CD4-positive, alpha-beta T cell (primary cell): ENCODE data around the gene SERINC4. TPM values are rescaled to one million over a fixed set of nuclear protein-coding genes. Genes with fewer than 3 reads are reported as not detected.

ENCODE experiments used
- ATAC-seq: fragments of 200-7000 bp; cut with Tn5 transposase; one replicate; pipeline ENCODE4 v1.10.0; 2022; ENCODE audit warnings: mild to moderate bottlenecking; ENCODE audit not compliant: poor library complexity
- CTCF ChIA-PET: fragments of 350-600 bp; sonication (Branson Sonifier 250); formaldehyde crosslinking; loops from one replicate; lab custom pipeline; 2021; ENCODE audit warnings: antibody characterized with exemption, inconsistent platforms; lab: Charles Lee
- POLR2A ChIA-PET: fragments of 350-600 bp; sonication (Branson Sonifier 250); formaldehyde crosslinking; loops from one replicate; lab custom pipeline; 2021; ENCODE audit warnings: antibody characterized with exemption, inconsistent platforms; lab: Charles Lee
- DNase-seq, 14 experiments: peaks; one replicate each; pipeline ENCODE4 v3.0.0-alpha.2; 2013 to 2020; ENCODE audit warnings: mixed read lengths in 2 of 14
- H3K27ac ChIP-seq, 2 donors: one replicate each; pipeline versions ENCODE4 v1.5.1 to v1.7.0; 2013; ENCODE audit warnings: low read length in 2 of 2, low read depth in 1 of 2, mild to moderate bottlenecking in 1 of 2
- H3K27me3 ChIP-seq, 2 experiments: 1 replicate in 1 of 2; 2 replicates in 1 of 2; pipeline versions ENCODE4 v1.6.1 to v1.7.0; 2013; ENCODE audit warnings: low read length in 2 of 2, control low read depth in 1 of 2, mild to moderate bottlenecking in 1 of 2, moderate library complexity in 1 of 2; ENCODE audit not compliant: insufficient read depth in 2 of 2, control insufficient read depth in 1 of 2
- H3K36me3 ChIP-seq: one replicate; pipeline ENCODE4 v1.6.1; 2013; ENCODE audit warnings: low read length, control low read depth; ENCODE audit not compliant: insufficient read depth
- H3K4me1 ChIP-seq: one replicate; pipeline ENCODE4 v1.6.1; 2013; ENCODE audit warnings: low read length, control low read depth; ENCODE audit not compliant: insufficient read depth
- H3K4me3 ChIP-seq: one replicate; pipeline ENCODE4 v1.5.1; 2013; ENCODE audit warnings: mild to moderate bottlenecking, low read length, moderate library complexity
- H3K9me3 ChIP-seq, 2 experiments: 1 replicate in 1 of 2; 2 replicates in 1 of 2; pipeline versions ENCODE4 v1.6.1 to v1.7.0; 2013; ENCODE audit warnings: low read length in 2 of 2, mild to moderate bottlenecking in 2 of 2, control low read depth in 1 of 2, moderate library complexity in 1 of 2; ENCODE audit not compliant: control insufficient read depth in 1 of 2, insufficient read depth in 1 of 2
- H3K27ac Mint-ChIP-seq: one replicate; pipeline ENCODE4 v1.8.0; 2020; ENCODE audit warnings: mixed read lengths
- H3K27me3 Mint-ChIP-seq: one replicate; pipeline ENCODE4 v1.8.0; 2021; ENCODE audit warnings: mixed read lengths
- H3K36me3 Mint-ChIP-seq: one replicate; pipeline ENCODE4 v1.8.0; 2021; ENCODE audit warnings: low read depth, mixed read lengths
- H3K4me1 Mint-ChIP-seq: one replicate; pipeline ENCODE4 v1.8.0; 2021; ENCODE audit warnings: low read depth, mixed read lengths
- H3K4me3 Mint-ChIP-seq: one replicate; pipeline ENCODE4 v1.8.0; 2020; ENCODE audit warnings: mild to moderate bottlenecking, mixed read lengths
- H3K9me3 Mint-ChIP-seq: one replicate; pipeline ENCODE4 v1.8.0; 2020; ENCODE audit warnings: mixed read lengths
- CTCF ChIP-seq: fragments of 200-600 bp; IDR thresholded peaks from one replicate; pipeline ENCODE4 v1.8.0; 2022; ENCODE audit warnings: antibody characterized with exemption, mild to moderate bottlenecking
- intact Hi-C, 2 experiments: fragments of 100-400 bp; cut with DNase I in 1 of 2; cut with micrococcal nuclease in 1 of 2; formaldehyde crosslinking; loops; one replicate each; pipeline versions ENCODE4 v1.15.1 to v1.9.0; 2023 to 2025; cut with DNase I, micrococcal nuclease
- total RNA-seq, 174 experiments: library from RNA in 2 of 174; stranded (reverse) in 2 of 174; gene quantifications; one replicate each; pipeline ENCODE4 v1.2.3 and lab custom pipeline; 2021 to 2026

SERINC4 gene
- total RNA-seq, 2 experiments from 2014 or later = 0.36 TPM; not detected in 1

- no peaks in the 10 kb centered on the region for H3K27me3 Mint-ChIP-seq
- H3K36me3 Mint-ChIP-seq = peaks cover 78% of the 10 kb centered on the region
- ChIA-PET CTCF (interaction anchor here (0.6 kb wide), 2 partner anchors 27 to 352 kb away, joined by 3 read pairs; no protein-coding TSS in a partner anchor), POLR2A (interaction anchor here (0.9 kb wide), 1 partner anchor 29 kb away, joined by 3 read pairs; the partner anchor contains the start of gene HYPK)
- H3K27ac ChIP-seq = no peak overlapping the region
- H3K36me3 ChIP-seq = peaks cover 63% of the 10 kb centered on the region
- H3K27me3 ChIP-seq = no peaks in the 10 kb centered on the region
- H3K4me3 Mint-ChIP-seq = no peak overlapping the region
- H3K9me3 Mint-ChIP-seq = no peaks in the 10 kb centered on the region
- no peak overlapping the region for H3K4me3 ChIP-seq
- TF ChIP-seq CTCF = no peak
- intact Hi-C loops = no loop called here
- H3K4me1 Mint-ChIP-seq = peaks cover 10% of the 10 kb centered on the region
- no peak for DNase-seq
- no peaks in the 10 kb centered on the region for H3K9me3 ChIP-seq
- H3K4me1 ChIP-seq = peaks cover 13% of the 10 kb centered on the region
- H3K27ac Mint-ChIP-seq = no peak overlapping the region
- no peak for ATAC-seq
These were observed 28.2 kb downstream of the SERINC4 start for GRCh38 chr15:43771816-43772215.

GRCh38 chr15:43769584-43770228 is 30.3 kb downstream of the SERINC4 start:
- Mint-ChIP-seq H3K27me3 (no peaks in the 10 kb centered on the region), H3K27ac (peak overlapping the region; percentile 12), H3K4me3 (no peak overlapping the region), H3K9me3 (no peaks in the 10 kb centered on the region), H3K36me3 (peaks cover 99% of the 10 kb centered on the region), H3K4me1 (peaks cover 5% of the 10 kb centered on the region)
- Histone ChIP-seq H3K4me1 (no peaks in the 10 kb centered on the region), H3K27ac (no peak overlapping the region), H3K27me3 (no peaks in the 10 kb centered on the region), H3K9me3 (no peaks in the 10 kb centered on the region), H3K4me3 (no peak overlapping the region), H3K36me3 (peaks cover 84% of the 10 kb centered on the region)
- intact Hi-C loops = no loop called here
- peak; percentile 35 to 79 (median 55) for DNase-seq
- ChIA-PET POLR2A (interaction anchor here (1.7 kb wide), 1 partner anchor 20 kb away, joined by 6 read pairs; no protein-coding TSS in a partner anchor), CTCF (interaction anchor here (0.7 to 1.5 kb wide), 8 partner anchors 9 to 24 kb away, joined by 3 to 5 read pairs (median 4); no protein-coding TSS in a partner anchor)
- peak; percentile 79 for TF ChIP-seq CTCF
- peak; percentile 89 for ATAC-seq

- intact Hi-C loops = no loop called here
- peaks cover 94% of the 10 kb centered on the region for H3K36me3 ChIP-seq
- DNase-seq = no peak
- no peaks in the 10 kb centered on the region for H3K9me3 Mint-ChIP-seq
- peaks cover 4% of the 10 kb centered on the region for H3K4me1 Mint-ChIP-seq
- TF ChIP-seq CTCF = no peak
- ChIA-PET CTCF (no interaction called here), POLR2A (no interaction called here)
- no peaks in the 10 kb centered on the region for H3K4me1 ChIP-seq
- H3K9me3 ChIP-seq = no peaks in the 10 kb centered on the region
- H3K27me3 Mint-ChIP-seq = no peaks in the 10 kb centered on the region
- H3K4me3 Mint-ChIP-seq = no peak overlapping the region
- no peak overlapping the region for H3K27ac Mint-ChIP-seq
- H3K4me3 ChIP-seq = no peak overlapping the region
- peaks cover 91% of the 10 kb centered on the region for H3K36me3 Mint-ChIP-seq
- ATAC-seq = no peak
- H3K27ac ChIP-seq = no peak overlapping the region
- H3K27me3 ChIP-seq = no peaks in the 10 kb centered on the region
These were observed 36.1 kb downstream of the SERINC4 start for GRCh38 chr15:43763819-43764446.
